ENCODE measurements around the gene FERMT3.

Gene FERMT3

DNA sequence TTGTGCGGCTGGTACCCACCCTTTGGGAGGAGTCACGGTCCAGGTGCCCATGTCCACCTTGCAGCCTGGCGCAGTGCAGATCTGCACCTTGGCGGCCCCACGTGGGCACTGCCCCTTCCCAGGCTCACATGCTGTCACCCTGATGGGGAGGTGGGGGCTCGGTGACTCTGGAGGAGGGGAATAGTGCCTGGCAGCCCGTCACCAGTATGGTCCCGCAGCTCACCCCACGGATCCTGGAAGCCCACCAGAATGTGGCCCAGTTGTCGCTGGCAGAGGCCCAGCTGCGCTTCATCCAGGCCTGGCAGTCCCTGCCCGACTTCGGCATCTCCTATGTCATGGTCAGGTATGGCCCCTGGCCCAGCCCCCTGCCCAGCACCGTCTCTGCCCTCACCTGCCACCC lies 14.3 kb downstream of the FERMT3 start:
- DNase-seq: no peak

DNA sequence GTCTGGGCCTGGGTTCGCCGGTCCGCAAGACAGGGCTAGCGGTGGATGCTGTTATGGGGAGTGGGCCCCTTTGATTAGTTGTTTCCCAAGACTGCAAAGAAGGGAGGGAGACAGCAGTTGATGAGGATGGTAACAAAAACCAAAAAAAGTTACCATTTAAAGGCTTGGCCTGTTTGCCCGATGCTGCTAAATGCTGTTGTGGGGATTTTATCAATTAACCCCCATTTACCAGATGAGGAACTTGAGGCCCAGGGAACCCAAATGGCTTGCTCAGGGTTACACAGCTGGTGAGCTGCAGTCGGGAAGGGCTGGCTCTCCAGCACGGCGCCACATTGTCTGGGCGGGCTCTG lies 16.1 kb downstream of the FERMT3 start:
- no peak for DNase-seq

DNA sequence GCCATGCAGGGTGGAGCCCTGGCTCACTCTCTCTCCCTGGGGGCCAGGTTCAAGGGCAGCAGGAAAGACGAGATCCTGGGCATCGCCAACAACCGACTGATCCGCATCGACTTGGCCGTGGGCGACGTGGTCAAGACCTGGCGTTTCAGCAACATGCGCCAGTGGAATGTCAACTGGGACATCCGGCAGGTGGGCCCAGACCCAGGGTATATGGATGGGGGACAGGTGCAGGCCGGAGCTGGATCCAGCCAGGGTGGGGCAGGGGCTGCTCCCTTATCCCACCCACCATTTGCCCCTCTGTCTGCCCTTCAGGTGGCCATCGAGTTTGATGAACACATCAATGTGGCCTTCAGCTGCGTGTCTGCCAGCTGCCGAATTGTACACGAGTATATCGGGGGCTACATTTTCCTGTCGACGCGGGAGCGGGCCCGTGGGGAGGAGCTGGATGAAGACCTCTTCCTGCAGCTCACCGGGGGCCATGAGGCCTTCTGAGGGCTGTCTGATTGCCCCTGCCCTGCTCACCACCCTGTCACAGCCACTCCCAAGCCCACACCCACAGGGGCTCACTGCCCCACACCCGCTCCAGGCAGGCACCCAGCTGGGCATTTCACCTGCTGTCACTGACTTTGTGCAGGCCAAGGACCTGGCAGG lies 16.6 kb downstream of the FERMT3 start:
- no peak for DNase-seq

DNA sequence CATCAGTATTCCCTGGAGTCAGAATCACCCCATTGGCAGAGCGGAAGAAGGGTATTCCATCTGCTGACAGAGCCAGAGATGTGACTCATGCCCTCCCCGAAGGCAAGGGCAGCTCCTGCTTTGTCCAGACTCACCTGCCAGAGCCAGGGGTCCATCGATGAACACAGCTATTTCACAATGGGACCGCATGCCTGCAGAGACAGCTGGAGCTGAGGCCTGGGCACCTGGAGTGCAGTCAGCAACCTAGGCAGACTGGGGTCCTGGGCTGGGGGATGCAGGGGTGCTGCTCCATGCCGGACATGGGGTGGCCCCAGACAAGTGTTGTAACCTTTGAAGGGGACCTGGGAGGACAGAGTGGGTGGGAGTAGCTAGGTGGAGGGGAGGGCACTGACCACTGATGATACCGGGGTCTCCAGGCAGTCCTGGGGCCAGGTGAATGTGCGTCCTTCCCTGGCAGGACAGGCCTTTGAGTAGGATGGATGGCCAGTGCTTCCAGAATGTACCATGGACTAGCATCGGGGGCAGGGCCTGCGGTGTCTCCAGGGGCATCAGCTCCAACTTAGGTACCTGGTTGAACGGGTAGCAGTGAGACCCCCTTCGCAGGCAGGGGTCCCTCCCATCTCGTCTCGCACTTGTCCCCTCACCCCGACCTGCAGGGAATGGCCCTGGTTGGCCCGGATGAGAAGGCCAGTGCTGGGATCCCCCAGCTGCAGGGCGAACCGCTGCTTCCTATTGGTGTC lies 17.8 kb downstream of the FERMT3 start:
- DNase-seq: no peak

DNA sequence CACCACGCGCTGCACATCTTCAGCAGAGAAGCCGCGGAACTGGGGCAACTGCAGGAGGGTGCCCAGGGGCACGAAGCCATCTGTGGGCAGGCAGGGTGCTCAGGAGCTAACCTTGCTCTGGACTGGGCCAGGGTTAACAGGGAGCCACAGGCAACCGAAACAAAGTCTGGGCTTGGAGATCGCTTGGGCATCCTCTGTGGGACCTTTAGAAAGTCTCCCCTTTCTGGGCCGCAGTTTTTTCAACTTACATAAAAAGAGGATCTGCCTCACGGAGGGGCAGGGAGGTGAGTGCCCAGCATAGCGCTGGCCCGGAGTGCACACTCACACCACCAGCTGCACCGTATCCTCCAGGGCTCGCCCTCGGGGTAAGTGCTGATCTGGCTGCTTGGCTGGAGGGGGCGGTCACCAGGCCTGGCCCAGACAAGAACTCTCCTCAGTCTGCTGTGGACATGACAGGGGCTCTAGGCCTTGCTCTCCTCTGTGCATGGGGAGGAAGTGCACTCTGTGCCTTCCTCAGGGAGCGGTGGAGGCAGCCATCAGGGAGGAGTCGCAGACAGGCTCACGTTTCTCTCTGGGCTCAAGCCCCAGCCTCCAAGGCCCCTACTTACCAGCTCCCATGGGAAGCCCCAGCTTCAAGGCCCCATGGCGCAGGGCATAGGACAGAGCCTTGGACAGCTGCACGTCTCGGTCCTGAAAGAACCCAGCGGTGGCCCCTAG lies 18.5 kb downstream of the FERMT3 start:
- DNase-seq: no peak

DNA sequence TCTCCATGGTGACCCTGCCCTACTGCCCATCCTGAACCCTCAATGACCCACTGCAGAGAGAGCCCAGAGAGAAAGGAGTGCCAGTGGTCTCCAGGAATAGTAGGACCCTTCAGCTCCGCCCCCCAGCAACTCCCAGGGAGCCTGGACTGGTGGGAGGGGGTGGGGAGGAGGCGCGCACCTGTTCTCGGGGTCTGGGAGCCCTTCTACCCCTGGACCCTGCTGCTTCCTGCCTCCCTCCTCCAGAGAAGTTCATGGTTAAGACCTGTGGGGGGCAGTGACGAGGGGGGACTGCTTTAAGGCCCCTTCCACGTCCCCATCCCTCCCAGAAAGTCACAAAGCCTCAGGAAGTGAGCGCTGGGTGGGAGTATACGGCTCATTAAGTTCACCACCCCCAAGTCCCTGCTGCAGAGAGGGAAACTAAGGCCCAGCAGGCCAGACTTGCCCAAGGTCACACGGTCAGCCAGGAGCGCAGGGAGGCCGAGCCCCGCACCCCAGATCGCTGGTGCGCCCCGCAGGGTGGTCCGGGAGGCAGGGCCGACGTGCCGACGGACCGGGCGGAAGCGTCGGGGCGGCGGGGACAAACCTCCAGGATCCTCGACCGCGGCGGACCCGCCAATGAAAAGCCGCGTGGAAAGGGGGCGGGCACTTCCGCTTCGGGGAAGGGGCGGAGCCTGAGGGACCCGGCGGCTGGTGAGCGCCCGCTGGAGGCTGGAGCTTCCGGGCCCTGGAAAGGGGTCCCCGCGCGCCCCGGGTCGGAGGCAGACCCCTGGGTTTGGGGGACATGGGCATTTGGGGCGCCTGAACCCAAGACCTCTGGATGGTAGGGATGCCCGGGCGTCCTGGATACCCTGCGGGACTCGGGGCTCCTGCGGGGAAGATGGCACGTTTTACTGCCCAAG lies 19.3 kb downstream of the FERMT3 start, which contains the start of the genes NUDT22 and TRPT1:
Gene NUDT22 (plus strand): TSS at position 667 of the 899 bp plus-strand sequence. CDS start 379 bp downstream, outside the sequence.
Gene TRPT1 (minus strand): TSS at position 579 of the 899 bp plus-strand sequence. CDS start 326 bp downstream, at position 253.
- DNase-seq: peak; percentile 82

DNA sequence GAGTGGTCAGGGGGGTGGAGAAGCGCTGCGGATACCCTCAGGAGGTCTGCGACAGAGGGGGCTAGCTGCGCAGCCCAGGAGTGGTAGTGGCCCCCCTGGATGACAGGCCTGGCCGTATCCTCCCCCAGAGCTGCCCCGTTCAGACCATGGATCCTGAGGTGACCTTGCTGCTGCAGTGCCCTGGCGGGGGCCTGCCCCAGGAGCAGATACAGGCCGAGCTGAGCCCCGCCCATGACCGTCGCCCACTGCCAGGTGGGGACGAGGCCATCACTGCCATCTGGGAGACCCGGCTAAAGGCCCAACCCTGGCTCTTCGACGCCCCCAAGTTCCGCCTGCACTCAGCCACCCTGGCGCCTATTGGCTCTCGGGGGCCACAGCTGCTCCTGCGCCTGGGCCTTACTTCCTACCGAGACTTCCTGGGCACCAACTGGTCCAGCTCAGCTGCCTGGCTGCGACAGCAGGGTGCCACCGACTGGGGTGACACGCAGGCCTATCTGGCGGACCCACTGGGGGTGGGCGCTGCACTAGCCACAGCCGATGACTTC lies 20.1 kb downstream of the FERMT3 start:
- DNase-seq: no peak

DNA sequence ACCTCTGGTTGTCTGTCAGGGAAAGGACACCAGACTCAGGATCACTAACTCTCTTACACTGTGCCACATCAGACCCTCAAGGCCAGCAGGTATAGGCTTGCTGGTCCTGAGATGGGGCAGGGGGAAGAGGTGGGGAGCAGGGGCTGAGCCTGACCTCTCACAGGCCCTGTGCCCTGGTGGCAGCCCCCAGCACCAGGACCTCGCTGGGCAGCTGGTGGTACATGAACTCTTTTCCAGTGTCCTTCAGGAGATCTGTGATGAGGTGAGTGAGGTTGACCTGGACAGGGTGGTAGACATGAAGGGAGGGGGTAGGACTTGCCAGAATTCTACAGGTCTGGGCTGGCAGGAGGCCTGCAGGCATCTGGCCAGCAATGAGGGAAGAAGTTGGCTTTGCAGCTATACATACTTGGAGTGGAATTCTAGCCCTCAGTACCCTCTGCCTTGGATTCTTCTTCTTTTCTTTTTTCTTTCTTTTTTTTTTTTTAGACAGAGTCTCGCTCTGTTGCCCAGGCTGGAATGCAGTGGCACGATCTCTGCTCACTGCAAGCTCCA lies 21.0 kb downstream of the FERMT3 start:
- DNase-seq: no peak

DNA sequence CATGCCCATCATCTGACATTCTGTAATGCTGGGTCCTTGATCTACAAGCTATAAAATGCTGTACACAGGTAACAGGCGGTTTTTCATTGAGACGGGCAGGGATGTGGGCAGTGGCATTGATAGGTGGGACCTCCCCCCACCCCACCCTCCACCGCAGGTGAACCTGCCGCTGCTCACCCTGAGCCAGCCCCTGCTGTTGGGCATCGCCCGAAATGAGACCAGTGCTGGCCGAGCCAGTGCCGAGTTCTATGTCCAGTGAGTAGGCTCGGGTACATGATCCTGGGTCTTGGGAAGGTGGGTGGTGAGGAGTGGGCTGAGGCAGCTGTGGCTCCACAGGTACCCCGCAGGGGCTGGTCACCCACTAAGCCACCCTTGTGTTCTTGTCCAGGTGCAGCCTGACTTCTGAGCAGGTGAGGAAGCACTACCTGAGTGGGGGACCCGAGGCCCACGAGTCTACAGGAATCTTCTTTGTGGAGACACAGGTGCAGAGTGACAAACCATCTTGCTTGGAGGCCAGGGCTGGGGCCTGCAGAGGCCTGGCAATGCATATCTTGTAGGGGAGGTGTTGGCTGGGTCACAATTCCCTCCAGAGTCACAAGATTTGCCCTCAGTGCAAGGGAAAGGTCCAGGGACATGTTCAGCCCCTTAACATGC lies 22.7 kb downstream of the FERMT3 start:
- DNase-seq: no peak

DNA sequence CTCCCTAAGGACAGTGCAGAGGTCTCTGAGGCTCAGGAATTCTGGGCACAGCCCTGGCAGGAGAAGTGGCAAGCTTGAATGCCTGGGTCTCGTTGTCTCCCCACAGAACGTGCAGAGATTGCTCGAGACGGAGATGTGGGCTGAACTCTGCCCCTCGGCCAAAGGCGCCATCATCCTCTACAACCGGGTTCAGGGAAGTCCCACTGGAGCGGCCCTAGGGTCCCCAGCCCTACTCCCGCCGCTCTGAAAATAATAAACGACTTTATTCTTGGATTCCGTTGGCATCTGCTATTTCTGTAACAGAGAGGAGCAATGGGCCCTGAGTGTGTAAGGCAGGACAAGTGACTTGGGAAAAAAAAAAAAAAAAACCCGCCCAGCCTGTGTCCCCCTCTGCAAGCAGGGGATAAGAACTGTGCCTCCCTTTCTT lies 23.2 kb downstream of the FERMT3 start:
- DNase-seq: no peak

DNA sequence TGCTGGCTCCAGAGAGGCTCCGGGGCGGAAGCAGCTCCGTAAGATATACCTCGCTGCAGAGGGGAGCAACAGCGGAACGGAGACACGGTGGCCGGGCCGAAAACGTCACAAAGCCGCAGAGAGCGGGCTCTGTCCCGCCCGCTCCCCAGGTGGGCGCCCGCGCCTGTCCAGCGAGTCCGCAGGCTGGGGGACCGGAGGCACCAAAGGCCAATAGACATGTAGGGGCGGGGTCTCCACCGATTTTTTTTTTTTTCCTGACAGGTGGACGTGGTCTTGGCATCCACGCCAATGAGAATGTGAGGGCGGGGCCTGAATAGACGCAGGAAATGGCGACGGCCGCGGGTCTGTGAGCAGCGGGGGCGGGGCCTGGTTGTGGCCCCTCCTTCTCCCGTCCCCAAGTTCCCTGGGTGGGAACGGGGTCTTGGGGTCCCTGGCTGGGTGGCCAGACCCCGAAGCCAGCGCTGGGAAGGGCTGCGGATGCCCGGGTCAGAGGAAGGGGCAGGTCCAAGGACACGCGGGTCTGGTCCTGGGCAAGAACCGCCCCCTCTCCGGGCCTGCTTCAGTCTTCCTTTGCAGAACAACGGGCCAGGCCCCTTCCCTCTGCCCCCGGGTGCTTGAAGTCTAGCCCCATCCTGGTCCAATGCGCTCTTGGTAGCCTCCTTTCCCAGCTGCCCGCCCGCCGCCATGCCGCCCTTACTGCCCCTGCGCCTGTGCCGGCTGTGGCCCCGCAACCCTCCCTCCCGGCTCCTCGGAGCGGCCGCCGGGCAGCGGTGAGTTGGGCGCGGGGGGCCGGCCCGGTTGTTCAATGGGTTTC lies 23.9 kb downstream of the FERMT3 start, which contains the start of gene DNAJC4:
Gene DNAJC4 (plus strand): TSS at position 378 of the 814 bp plus-strand sequence. CDS start 307 bp downstream, at position 685.
- peak; percentile 86 for DNase-seq

DNA sequence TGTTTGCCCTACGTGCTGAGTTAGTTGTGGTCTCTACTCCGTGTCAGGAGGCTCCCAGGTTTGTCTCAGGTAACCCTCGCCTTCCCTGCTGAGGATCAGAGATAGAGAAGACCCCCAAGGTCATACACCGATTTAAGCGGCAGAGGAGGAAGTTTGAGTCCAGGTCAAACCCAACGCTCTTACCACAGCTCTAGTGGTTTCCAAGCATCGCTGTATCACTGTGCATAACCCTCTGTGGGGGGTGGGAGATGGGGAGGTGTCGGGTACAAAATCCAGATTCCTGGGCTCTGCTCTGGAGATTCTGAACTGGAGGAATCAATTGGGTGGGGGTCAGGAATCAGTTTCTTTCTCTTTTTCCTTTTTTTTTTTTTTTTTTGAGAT lies 24.5 kb downstream of the FERMT3 start:
- DNase-seq: no peak

DNA sequence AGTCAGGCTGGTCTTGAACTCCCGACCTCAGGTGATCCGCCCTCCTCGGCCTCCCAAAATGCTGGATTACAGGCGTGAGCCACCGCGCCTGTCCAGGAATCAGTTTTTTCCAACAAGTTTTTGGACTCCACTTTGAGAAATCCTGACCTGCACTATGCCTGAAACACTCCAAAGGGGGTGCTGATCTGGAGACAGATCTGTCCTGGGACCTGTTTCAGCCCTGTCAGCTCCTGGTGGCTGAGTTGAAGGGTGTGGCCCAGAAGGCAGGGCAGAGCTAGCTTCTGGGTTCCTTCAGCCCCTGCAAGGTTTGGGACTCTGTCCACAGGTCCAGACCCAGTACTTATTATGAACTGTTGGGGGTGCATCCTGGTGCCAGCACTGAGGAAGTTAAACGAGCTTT lies 25.0 kb downstream of the FERMT3 start:
- DNase-seq: no peak

DNA sequence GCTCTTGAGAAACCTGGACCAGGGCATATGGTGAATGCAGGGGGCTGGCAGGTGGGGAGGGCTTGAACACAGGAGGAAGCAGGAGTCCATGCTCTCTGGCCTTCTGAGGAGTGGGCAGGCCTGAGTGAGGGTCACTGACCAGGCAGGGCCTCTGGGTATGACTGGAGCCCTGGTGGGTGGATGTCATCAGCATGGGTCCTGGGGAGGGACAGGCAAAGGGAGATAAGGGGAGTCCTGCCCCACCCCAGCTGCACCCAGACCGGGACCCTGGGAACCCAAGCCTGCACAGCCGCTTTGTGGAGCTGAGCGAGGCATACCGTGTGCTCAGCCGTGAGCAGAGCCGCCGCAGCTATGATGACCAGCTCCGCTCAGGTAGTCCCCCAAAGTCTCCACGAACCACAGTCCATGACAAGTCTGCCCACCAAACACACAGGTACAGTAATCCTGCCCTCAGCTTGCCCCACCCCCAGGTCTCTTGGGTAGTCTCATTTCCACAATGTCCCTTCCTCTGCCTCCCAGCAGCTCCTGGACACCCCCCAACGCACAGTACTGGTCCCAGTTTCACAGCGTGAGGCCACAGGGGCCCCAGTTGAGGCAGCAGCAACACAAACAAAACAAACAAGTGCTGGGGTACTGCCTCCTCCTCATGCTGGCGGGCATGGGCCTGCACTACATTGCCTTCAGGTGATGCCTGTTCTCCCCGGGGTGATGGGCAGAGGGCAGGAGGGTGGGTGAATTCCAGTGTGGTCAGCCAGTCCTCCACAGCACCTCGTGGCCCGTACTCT lies 25.9 kb downstream of the FERMT3 start:
- DNase-seq: no peak

DNA sequence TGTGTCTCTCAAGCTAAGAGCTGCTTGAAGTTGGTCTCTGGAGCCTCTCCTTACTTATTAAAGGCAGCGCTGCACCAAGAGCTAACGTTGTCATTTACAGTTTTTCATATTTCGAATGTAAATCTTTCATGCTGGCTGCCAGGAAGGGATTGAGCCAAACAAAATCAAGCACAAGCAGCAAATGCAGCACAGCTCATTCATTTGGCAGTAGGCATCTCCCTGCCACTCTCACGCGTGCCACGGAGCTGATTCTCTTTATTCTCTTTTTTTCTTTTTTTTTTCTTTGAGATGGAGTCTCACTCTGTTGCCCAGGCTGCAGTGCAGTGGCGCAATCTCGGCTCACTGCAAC lies 26.4 kb downstream of the FERMT3 start:
- DNase-seq: no peak

DNA sequence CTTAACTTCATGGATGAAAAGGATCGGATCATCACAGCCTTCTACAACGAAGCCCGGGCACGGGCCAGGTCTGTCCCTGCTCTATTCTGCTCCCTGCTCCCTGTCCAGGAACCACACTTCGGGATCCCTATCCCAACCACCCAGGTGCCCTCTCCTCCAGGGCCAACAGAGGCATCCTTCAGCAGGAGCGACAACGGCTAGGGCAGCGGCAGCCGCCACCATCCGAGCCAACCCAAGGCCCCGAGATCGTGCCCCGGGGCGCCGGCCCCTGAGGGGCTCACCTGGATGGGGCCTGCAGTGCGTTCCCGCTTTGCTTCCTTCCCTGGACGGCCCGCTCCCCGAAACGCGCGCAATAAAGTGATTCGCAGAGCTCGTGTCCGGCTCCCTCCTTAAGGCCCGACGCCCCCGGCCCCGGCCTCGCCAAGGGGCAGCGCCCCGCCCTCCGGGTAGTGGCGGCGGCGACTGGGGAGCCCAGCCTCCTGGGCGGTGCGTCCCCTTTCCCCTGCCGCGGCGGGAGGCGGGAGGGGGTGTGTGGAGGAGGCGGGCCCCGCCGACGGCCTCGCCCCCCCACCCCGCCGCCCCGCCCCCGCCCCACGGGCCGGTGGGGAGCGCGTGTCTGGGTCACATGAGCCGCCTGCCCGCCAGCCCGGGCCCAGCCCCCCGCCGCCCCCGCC lies 27.5 kb downstream of the FERMT3 start, which contains the start of gene VEGFB:
Gene VEGFB (plus strand): TSS at position 672 of the 674 bp plus-strand sequence. CDS start 250 bp downstream, outside the sequence.
- DNase-seq: peak; percentile 60

DNA sequence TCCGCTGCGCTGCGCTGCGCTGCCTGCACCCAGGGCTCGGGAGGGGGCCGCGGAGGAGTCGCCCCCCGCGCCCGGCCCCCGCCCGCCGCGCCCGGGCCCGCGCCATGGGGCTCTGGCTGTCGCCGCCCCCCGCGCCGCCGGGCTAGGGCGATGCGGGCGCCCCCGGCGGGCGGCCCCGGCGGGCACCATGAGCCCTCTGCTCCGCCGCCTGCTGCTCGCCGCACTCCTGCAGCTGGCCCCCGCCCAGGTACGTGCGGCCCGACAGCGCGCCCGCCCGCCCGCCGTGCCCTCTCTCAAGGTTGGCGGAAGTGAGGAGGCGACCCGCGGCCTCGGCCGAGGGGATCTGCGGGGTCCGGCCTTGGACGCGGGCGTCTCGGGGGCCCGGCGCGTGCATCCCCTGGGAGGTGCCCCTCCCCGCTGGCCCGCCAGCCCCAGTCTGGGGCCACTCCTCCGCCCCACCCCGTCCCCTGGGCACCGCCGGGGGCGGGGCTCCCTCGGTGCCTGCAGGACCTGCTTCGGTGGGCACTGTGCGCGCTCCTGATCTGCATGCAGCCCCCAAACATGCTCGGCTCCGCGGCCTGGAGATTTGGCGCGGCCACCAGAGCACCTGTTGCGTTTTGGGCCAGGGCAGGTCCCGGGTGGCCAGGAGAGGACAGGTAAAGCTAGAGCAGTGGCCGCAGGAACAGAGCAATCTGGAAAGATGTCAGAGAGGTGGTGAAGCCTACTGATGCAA lies 28.3 kb downstream of the FERMT3 start:
- no peak for DNase-seq

Measured in fibroblast of skin of abdomen (primary cell).